ENCODE results near the gene CGB1. TPM values are rescaled to one million over a fixed set of nuclear protein-coding genes. Genes with fewer than 3 reads are reported as not detected.
A peak's percentile ranks its signal among the peaks of the same experiment; 100 is the strongest.
"Not testable (repeated sequence)": the region's sequence is repeated elsewhere in the genome, so short reads cannot be mapped to it uniquely, and the experiment has no call there.

Gene CGB1
- total RNA-seq, 2 experiments from 2014 or later: not detected

DNA sequence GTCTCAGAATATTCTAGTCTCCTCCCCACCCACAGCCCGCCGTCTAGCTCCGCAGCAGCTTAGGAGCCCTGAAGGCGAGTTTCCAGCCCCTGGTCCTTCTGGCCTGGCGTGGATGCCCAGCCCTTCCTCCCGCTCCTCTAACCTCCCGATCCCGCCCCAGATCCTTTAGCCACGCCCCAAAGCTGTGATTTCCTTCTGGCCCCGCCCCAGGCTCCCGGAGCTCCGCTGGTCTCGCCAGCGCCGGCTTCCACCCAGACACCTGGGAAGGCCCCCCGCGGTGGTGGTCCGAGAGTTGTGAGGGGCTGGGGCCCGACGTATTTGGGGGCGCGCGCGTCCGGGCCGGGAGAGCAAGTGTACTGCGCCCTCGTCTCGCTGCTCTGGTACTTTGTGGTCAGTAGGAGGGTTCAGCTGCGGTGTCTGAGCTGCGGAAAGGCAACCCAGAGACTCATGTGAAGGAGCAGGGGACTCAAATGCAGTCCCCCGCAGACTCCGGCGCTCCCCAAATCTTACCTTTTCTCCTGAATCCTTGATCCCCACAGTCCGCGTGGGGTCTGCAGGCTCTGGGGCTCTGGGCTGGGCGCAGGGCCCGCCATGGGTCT is 21.0 kb upstream of the CGB1 start, which contains the start of gene CGB7:
Gene CGB7 (minus strand): TSS at position 114 of the 599 bp plus-strand sequence. CDS start 2,374 bp downstream, outside the sequence.
- no peak for ATAC-seq
- POLR2A ChIA-PET: interaction anchor here (1.3 to 2.1 kb wide), 2 partner anchors 48 to 267 kb away, joined by 3 to 5 read pairs; no protein-coding TSS in a partner anchor
- intact Hi-C loops (cut with micrococcal nuclease): no loop called here
- Mint-ChIP-seq H3K4me1 (ENCODE audit: low read depth) (peaks cover 18% of the 10 kb centered on the region), H3K9me3 (no peaks in the 10 kb centered on the region), H3K36me3 (ENCODE audit: low read depth) (no peaks in the 10 kb centered on the region), H3K27me3 (peaks cover 39% of the 10 kb centered on the region), H3K4me3 (peak within 1 kb of the TSS; percentile 55), H3K27ac (no peak within 1 kb of the TSS)
- DNase-seq: peak; percentile 38
- CTCF ChIA-PET: interaction anchor here (0.8 to 2.3 kb wide), 6 partner anchors 12 to 141 kb away, joined by 3 to 8 read pairs (median 4); partner anchors contain the start of genes GYS1 and RUVBL2
- TF ChIP-seq, protein P1, sequence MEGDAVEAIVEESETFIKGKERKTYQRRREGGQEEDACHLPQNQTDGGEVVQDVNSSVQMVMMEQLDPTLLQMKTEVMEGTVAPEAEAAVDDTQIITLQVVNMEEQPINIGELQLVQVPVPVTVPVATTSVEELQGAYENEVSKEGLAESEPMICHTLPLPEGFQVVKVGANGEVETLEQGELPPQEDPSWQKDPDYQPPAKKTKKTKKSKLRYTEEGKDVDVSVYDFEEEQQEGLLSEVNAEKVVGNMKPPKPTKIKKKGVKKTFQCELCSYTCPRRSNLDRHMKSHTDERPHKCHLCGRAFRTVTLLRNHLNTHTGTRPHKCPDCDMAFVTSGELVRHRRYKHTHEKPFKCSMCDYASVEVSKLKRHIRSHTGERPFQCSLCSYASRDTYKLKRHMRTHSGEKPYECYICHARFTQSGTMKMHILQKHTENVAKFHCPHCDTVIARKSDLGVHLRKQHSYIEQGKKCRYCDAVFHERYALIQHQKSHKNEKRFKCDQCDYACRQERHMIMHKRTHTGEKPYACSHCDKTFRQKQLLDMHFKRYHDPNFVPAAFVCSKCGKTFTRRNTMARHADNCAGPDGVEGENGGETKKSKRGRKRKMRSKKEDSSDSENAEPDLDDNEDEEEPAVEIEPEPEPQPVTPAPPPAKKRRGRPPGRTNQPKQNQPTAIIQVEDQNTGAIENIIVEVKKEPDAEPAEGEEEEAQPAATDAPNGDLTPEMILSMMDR (IDR thresholded peaks at IDR 0.05): no peak

GRCh38 chr19:49056902-49057596 is 20.4 kb upstream of the CGB1 start:
- DNase-seq; ATAC-seq; intact Hi-C loops (cut with micrococcal nuclease); H3K36me3 Mint-ChIP-seq (ENCODE audit: low read depth); H3K27ac Mint-ChIP-seq; H3K9me3 Mint-ChIP-seq: not testable (repeated sequence)
- peaks cover 18% of the 10 kb centered on the region for H3K4me1 Mint-ChIP-seq (ENCODE audit: low read depth)
- ChIA-PET CTCF (interaction anchor here (0.8 to 2.3 kb wide), 8 partner anchors 13 to 142 kb away, joined by 3 to 8 read pairs (median 4); partner anchors contain the start of genes GYS1 and RUVBL2), POLR2A (interaction anchor here (1.3 kb wide), 1 partner anchor 267 kb away, joined by 3 read pairs; no protein-coding TSS in a partner anchor)
- H3K27me3 Mint-ChIP-seq: peaks cover 39% of the 10 kb centered on the region
- H3K4me3 Mint-ChIP-seq: peak overlapping the region; percentile 55

DNA sequence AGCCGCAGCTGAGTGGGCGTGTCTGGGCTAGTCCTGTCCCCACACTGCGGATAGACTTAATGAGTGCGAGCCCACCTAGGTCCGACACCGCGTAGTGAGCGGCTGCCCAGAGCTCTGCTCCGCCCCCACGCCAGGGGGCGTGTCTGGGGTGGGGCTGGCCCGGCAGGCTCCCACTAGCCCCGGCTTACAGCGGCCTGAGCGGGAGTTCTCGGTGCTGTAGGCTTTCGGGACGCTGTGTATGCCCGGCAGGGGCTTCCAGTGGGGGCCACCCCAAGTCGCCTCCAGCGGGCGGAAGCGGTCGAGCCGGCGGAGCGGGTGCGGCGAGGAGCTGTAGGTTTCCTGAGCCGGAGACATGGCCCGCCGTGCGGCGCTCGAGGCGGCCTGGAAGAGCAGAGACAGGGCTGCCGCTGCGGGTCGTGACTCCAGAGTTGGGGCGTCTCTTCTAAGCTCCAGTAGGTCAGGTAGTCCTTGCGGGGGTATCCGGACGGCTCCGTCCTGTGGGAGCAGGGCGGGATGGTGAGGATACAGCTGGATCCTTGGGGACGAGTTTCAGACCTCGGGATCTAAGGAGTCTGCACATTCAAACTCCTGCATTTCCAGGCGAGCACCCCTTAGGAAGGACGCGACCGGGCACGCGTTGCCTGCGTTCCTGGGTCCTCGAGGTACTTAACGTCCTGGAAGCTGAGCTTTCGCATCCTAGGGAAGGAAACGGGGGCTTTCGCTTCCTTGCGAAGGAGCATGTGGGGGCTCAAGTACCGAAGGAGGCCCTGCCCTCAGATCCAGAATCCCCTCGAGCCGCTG is 19.6 kb upstream of the CGB1 start:
- H3K27me3 Mint-ChIP-seq: peaks cover 38% of the 10 kb centered on the region
- TF ChIP-seq, protein P1 (IDR thresholded peaks at IDR 0.05): no peak
- peak overlapping the region; percentile 55 for H3K4me3 Mint-ChIP-seq
- peak; percentile 69 for DNase-seq
- H3K9me3 Mint-ChIP-seq: no peaks in the 10 kb centered on the region
- CTCF ChIA-PET: interaction anchor here (1.1 to 2.3 kb wide), 3 partner anchors 18 to 63 kb away, joined by 3 to 8 read pairs (median 6); partner anchors contain the start of genes GYS1 and RUVBL2
- peaks cover 18% of the 10 kb centered on the region for H3K4me1 Mint-ChIP-seq (ENCODE audit: low read depth)
- intact Hi-C loops (cut with micrococcal nuclease): no loop called here
- POLR2A ChIA-PET: no interaction called here
- peak; percentile 74 for ATAC-seq
- H3K36me3 Mint-ChIP-seq (ENCODE audit: low read depth): no peaks in the 10 kb centered on the region
- H3K27ac Mint-ChIP-seq: no peak overlapping the region

DNA sequence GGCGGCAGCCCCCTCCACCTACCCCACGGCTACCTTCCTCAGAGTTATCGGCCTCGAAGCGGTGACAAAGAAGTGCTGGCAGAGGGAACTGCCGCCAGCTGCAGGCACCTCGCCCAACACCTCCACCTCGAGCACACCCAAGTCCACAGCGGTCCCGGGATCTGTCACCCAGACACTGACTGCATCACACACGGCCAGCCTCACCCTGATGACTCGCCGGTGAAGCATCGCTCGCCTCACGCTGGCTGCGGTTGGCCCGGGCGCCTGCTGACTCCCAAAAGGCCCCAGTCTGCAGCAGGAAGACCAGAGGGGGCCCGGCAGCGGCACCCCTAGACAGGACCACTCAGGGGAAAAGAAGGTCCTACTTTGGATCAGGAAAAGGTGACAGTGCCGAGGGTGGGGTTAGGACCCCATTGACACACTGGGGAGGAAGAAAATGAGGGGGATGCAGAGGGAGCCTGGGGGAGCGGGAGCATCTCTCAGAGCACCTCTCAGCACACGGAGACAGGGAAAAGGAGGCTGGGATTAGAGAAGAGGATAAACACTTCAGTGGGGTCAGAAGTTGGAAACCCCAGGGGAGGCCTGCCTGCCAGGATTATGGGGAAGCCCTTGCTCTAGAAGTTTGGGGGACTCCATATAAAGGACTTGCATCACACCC is 13.8 kb upstream of the CGB1 start:
- intact Hi-C loops (cut with micrococcal nuclease); POLR2A ChIA-PET; H3K36me3 Mint-ChIP-seq (ENCODE audit: low read depth); H3K27me3 Mint-ChIP-seq; DNase-seq; H3K4me3 Mint-ChIP-seq; H3K9me3 Mint-ChIP-seq; ATAC-seq; CTCF ChIA-PET; H3K4me1 Mint-ChIP-seq (ENCODE audit: low read depth); H3K27ac Mint-ChIP-seq: not testable (repeated sequence)

GRCh38 chr19:49049834-49050233 is 13.1 kb upstream of the CGB1 start:
- H3K4me1 Mint-ChIP-seq (ENCODE audit: low read depth); POLR2A ChIA-PET; H3K9me3 Mint-ChIP-seq; H3K27me3 Mint-ChIP-seq; intact Hi-C loops (cut with micrococcal nuclease); H3K27ac Mint-ChIP-seq; H3K36me3 Mint-ChIP-seq (ENCODE audit: low read depth); DNase-seq; H3K4me3 Mint-ChIP-seq; ATAC-seq; CTCF ChIA-PET: not testable (repeated sequence)

DNA sequence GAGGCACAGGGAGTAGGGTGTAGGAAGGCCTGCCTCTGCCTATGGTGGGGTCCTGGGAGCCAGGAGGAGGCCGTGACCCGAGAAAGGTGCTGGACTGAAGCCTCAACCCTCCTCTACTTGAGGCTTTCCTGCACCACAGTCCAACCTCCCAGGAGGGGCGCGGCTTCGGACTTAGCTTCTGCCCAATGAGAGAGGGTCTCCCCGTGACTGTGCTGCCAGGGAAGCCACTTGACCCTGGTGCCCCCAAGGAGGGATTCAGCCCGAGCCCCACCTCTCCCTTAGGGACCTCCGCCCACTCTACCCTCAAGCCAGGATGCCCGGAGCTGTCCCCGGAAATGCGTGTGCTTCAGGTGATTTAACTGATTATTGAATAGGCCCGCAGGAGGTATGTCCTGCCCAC is 12.3 kb upstream of the CGB1 start, which contains the start of gene CGB8:
Gene CGB8 (minus strand): TSS at position 101 of the 400 bp plus-strand sequence. CDS start 372 bp downstream, outside the sequence.
- intact Hi-C loops (cut with micrococcal nuclease); H3K9me3 Mint-ChIP-seq; H3K36me3 Mint-ChIP-seq (ENCODE audit: low read depth); H3K27ac Mint-ChIP-seq; H3K4me3 Mint-ChIP-seq; DNase-seq; CTCF ChIA-PET; ATAC-seq; H3K27me3 Mint-ChIP-seq; POLR2A ChIA-PET; H3K4me1 Mint-ChIP-seq (ENCODE audit: low read depth): not testable (repeated sequence)

DNA sequence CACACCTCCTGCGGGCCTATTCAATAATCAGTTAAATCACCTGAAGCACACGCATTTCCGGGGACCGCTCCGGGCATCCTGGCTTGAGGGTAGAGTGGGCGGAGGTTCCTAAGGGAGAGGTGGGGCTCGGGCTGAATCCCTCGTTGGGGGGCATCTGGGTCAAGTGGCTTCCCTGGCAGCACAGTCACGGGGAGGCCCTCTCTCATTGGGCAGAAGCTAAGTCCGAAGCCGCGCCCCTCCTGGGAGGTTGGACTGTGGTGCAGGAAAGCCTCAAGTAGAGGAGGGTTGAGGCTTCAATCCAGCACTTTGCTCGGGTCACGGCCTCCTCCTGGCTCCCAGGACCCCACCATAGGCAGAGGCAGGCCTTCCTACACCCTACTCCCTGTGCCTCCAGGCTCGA is 6.9 kb upstream of the CGB1 start, which contains the start of gene CGB5:
Gene CGB5 (plus strand): TSS at position 301 of the 400 bp plus-strand sequence. CDS start 362 bp downstream, outside the sequence.
- POLR2A ChIA-PET; intact Hi-C loops (cut with micrococcal nuclease); H3K4me3 Mint-ChIP-seq; H3K9me3 Mint-ChIP-seq; H3K4me1 Mint-ChIP-seq (ENCODE audit: low read depth); ATAC-seq; H3K36me3 Mint-ChIP-seq (ENCODE audit: low read depth); CTCF ChIA-PET; H3K27me3 Mint-ChIP-seq; DNase-seq; H3K27ac Mint-ChIP-seq: not testable (repeated sequence)

- CTCF ChIA-PET; H3K36me3 Mint-ChIP-seq (ENCODE audit: low read depth); POLR2A ChIA-PET; DNase-seq; H3K27ac Mint-ChIP-seq; H3K4me1 Mint-ChIP-seq (ENCODE audit: low read depth); ATAC-seq; H3K27me3 Mint-ChIP-seq; H3K9me3 Mint-ChIP-seq; intact Hi-C loops (cut with micrococcal nuclease); H3K4me3 Mint-ChIP-seq: not testable (repeated sequence)
These were observed 6.0 kb upstream of the CGB1 start for GRCh38 chr19:49042666-49043065.
